Measurements from ENCODE around the gene SUN5. TPM values are rescaled to one million over a fixed set of nuclear protein-coding genes. Genes with fewer than 3 reads are reported as not detected.

Gene SUN5
- total and polyA plus RNA-seq, 4 donors = not detected

GRCh38 chr20:32960849-32961731 is 43.1 kb downstream of the SUN5 start:
- no peaks in the 10 kb centered on the region for H3K27me3 ChIP-seq (ENCODE audit: control insufficient read depth in 3 of 3, insufficient read depth in 3 of 3, low read length in 2 of 3)
- peaks cover 0 to 18% (median 4%) of the 10 kb centered on the region in 4 donors for H3K9me3 ChIP-seq (ENCODE audit: control insufficient read depth in 4 of 4, insufficient read depth in 3 of 4, low read length in 3 of 4)
- TF ChIP-seq CTCF (IDR thresholded peaks at IDR 0.05; ENCODE audit: control extremely low read depth, extremely low read depth) = no peak
- H3K4me3 ChIP-seq = no peak overlapping the region
- no peaks in the 10 kb centered on the region for H3K36me3 ChIP-seq (ENCODE audit: control insufficient read depth in 4 of 4, insufficient read depth in 4 of 4, low read length in 4 of 4)
- DNase-seq (no peak), ATAC-seq (ENCODE audit: insufficient read depth, low FRiP score) (no peak)
- no peaks in the 10 kb centered on the region for H3K4me1 ChIP-seq (ENCODE audit: control insufficient read depth in 5 of 5, insufficient read depth in 5 of 5, low read length in 5 of 5)
- no peak overlapping the region for H3K9ac ChIP-seq (ENCODE audit: insufficient read depth in 1 of 2, low read length in 2 of 2)
- no peak overlapping the region for H3K27ac ChIP-seq (ENCODE audit: low read depth in 1 of 2, low read length in 1 of 2)
- WGBS, 2 donors = 85 to 91% methylated on average over 27 to 28 of the region's 28 CpGs

GRCh38 chr20:32960222-32960518 is 44.1 kb downstream of the SUN5 start:
- Histone ChIP-seq H3K4me1 (ENCODE audit: control insufficient read depth in 5 of 5, insufficient read depth in 5 of 5, low read length in 5 of 5) (no peaks in the 10 kb centered on the region), H3K27ac (ENCODE audit: low read depth in 1 of 2, low read length in 1 of 2) (no peak overlapping the region), H3K36me3 (ENCODE audit: control insufficient read depth in 4 of 4, insufficient read depth in 4 of 4, low read length in 4 of 4) (no peaks in the 10 kb centered on the region), H3K27me3 (ENCODE audit: control insufficient read depth in 3 of 3, insufficient read depth in 3 of 3, low read length in 2 of 3) (no peaks in the 10 kb centered on the region), H3K4me3 (no peak overlapping the region), H3K9me3 (ENCODE audit: control insufficient read depth in 4 of 4, insufficient read depth in 3 of 4, low read length in 3 of 4) (peaks cover 0 to 20% (median 6%) of the 10 kb centered on the region in 4 donors), H3K9ac (ENCODE audit: insufficient read depth in 1 of 2, low read length in 2 of 2) (no peak overlapping the region)
- DNase-seq (no peak), ATAC-seq (ENCODE audit: insufficient read depth, low FRiP score) (no peak)
- TF ChIP-seq CTCF (IDR thresholded peaks at IDR 0.05; ENCODE audit: control extremely low read depth, extremely low read depth) = no peak

GRCh38 chr20:32959351-32960221 is 44.6 kb downstream of the SUN5 start:
- peaks cover 0 to 22% (median 8%) of the 10 kb centered on the region in 4 donors for H3K9me3 ChIP-seq (ENCODE audit: control insufficient read depth in 4 of 4, insufficient read depth in 3 of 4, low read length in 3 of 4)
- TF ChIP-seq CTCF (IDR thresholded peaks at IDR 0.05; ENCODE audit: control extremely low read depth, extremely low read depth) = no peak
- H3K9ac ChIP-seq (ENCODE audit: insufficient read depth in 1 of 2, low read length in 2 of 2) = no peak overlapping the region
- no peaks in the 10 kb centered on the region for H3K4me1 ChIP-seq (ENCODE audit: control insufficient read depth in 5 of 5, insufficient read depth in 5 of 5, low read length in 5 of 5)
- 88 to 91% methylated on average over 14 of the region's 14 CpGs for WGBS, 2 donors
- no peak overlapping the region for H3K4me3 ChIP-seq
- no peak for DNase-seq
- H3K36me3 ChIP-seq (ENCODE audit: control insufficient read depth in 4 of 4, insufficient read depth in 4 of 4, low read length in 4 of 4) = no peaks in the 10 kb centered on the region
- no peak overlapping the region for H3K27ac ChIP-seq (ENCODE audit: low read depth in 1 of 2, low read length in 1 of 2)
- no peaks in the 10 kb centered on the region for H3K27me3 ChIP-seq (ENCODE audit: control insufficient read depth in 3 of 3, insufficient read depth in 3 of 3, low read length in 2 of 3)
- ATAC-seq (ENCODE audit: insufficient read depth, low FRiP score) = no peak
